Brain microvascular endothelial cell (primary cell): Measurements from ENCODE around the gene STMN1.

Experiments used
- DNase-seq: peaks from one replicate; pipeline ENCODE4 v3.0.0-alpha.2; 2020
- H3K27ac ChIP-seq: fragments of 250-450 bp; sonication (Bioruptor Pico); 2 replicates; pipeline ENCODE4 v1.5.1; 2020; ENCODE audit warnings: mild to moderate bottlenecking, moderate library complexity
- H3K27me3 ChIP-seq: fragments of 250-450 bp; sonication (Bioruptor Pico); replicated peaks from 2 replicates; pipeline ENCODE4 v1.5.1; 2020; ENCODE audit warnings: mild to moderate bottlenecking
- H3K36me3 ChIP-seq: fragments of 250-450 bp; sonication (Bioruptor Pico); replicated peaks from 2 replicates; pipeline ENCODE4 v1.5.1; 2020; ENCODE audit warnings: mild to moderate bottlenecking
- H3K4me3 ChIP-seq: 2 replicates; pipeline ENCODE4 v1.5.1; 2011; ENCODE audit warnings: low read depth, mild to moderate bottlenecking, control low read depth, low read length, moderate library complexity
- CTCF ChIP-seq: IDR thresholded peaks from 2 replicates; pipeline ENCODE4 v1.5.1; 2011; ENCODE audit warnings: low read depth, mild to moderate bottlenecking, moderate library complexity, low read length, control low read depth, inconsistent platforms; ENCODE audit errors: missing control alignments
- in situ Hi-C: cut with HindIII; loops from 2 replicates; pipeline ENCODE4 v1.10.0; 2017; ENCODE audit warnings: low sequenced_read_pairs, low pct_ligation_motif_present

Gene STMN1

DNA sequence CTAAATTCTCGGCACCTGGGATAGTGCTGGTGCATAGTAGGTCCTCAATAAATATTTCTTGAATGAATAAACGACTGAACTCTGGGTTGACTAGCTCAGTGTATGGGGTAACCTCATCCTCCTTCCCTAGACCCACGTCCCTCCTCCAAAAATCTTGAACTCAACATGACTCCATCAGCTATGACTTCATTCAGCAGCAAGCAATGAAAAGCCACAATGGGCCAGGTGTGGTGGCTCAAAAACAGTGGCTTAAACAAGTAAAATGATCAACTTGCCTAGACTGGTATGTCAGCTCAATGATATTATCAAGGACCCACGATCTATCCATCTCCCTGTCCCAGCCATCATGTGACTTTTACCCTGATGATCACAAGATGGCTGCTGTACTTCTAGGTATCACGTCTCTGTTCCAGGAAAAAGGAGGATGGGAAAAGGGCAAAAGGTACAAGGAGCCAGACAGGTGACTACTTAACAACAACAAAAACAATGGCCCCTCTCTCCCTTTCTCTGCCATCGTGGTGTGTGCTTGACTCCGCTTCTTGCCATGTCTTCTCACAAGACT is 17.7 kb downstream of the STMN1 start:
- H3K36me3 ChIP-seq, result no peaks in the 10 kb centered on the region
- TF ChIP-seq CTCF, result no peak
- no peak overlapping the region for H3K27ac ChIP-seq
- no peak overlapping the region for H3K4me3 ChIP-seq
- no peak for DNase-seq
- no peaks in the 10 kb centered on the region for H3K27me3 ChIP-seq
- in situ Hi-C loops, result no loop called here

DNA sequence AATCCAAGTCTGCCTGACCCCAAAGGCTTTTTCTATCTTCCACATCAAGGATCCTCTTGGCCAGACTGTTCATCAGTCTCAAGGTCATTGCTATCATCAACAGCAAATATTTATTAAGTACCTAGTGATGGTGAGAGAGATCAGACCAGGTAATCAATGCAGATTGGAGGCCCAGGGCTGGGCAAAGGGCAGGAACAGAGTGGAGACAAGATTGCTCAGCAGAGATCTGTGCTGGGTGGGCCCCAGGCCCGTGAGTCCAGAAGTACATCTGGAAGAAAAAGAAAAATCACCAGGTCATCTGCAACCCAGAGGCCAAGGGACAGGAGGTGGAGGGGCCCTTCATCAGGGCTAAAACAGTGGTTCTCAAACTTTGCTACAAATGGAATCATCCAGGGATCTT is 20.6 kb downstream of the STMN1 start:
- H3K36me3 ChIP-seq, result no peaks in the 10 kb centered on the region

GRCh38 chr1:25881266-25881665 is 25.0 kb downstream of the STMN1 start:
- DNase-seq, result no peak
- no peak overlapping the region for H3K27ac ChIP-seq
- no peak for TF ChIP-seq CTCF
- no peaks in the 10 kb centered on the region for H3K36me3 ChIP-seq
- H3K27me3 ChIP-seq, result no peaks in the 10 kb centered on the region
- in situ Hi-C loops, result no loop called here
- no peak overlapping the region for H3K4me3 ChIP-seq

More for the DNA sequence above, 20.6 kb downstream of the STMN1 start:
- Histone ChIP-seq H3K27ac (no peak overlapping the region), H3K4me3 (no peak overlapping the region), H3K27me3 (no peaks in the 10 kb centered on the region)
- no peak for DNase-seq
- in situ Hi-C loops, result no loop called here
- no peak for TF ChIP-seq CTCF

GRCh38 chr1:25880518-25880917 is 25.7 kb downstream of the STMN1 start:
- Histone ChIP-seq H3K36me3 (no peaks in the 10 kb centered on the region), H3K4me3 (no peak overlapping the region), H3K27me3 (no peaks in the 10 kb centered on the region), H3K27ac (no peak overlapping the region)
- no peak for DNase-seq
- in situ Hi-C loops, result no loop called here
- no peak for TF ChIP-seq CTCF

- no peak overlapping the region for H3K4me3 ChIP-seq
- no peak for DNase-seq
- H3K27ac ChIP-seq, result no peak overlapping the region
- TF ChIP-seq CTCF, result no peak
- no peaks in the 10 kb centered on the region for H3K36me3 ChIP-seq
- in situ Hi-C loops, result no loop called here
- no peaks in the 10 kb centered on the region for H3K27me3 ChIP-seq
Measured at GRCh38 chr1:25879675-25880074, 26.5 kb downstream of the STMN1 start.

- Histone ChIP-seq H3K27me3 (no peaks in the 10 kb centered on the region), H3K36me3 (no peaks in the 10 kb centered on the region), H3K4me3 (no peak overlapping the region), H3K27ac (no peak overlapping the region)
- in situ Hi-C loops, result no loop called here
- no peak for TF ChIP-seq CTCF
- DNase-seq, result no peak
Measured at GRCh38 chr1:25878690-25879089, 27.5 kb downstream of the STMN1 start.
